ENCODE measurements around the gene MRPL43. TPM values are rescaled to one million over a fixed set of nuclear protein-coding genes. Genes with fewer than 3 reads are reported as not detected.

Gene MRPL43
- total and polyA plus RNA-seq, 10 donors: 38.3 to 92.4 (median 51.0) TPM

- H3K36me3 ChIP-seq: peaks cover 0 to 100% (median 94%) of the 10 kb centered on the region in 6 donors
These were observed 41.5 kb downstream of the MRPL43 start for GRCh38 chr10:100945754-100946153.

GRCh38 chr10:100943508-100943907 lies 43.8 kb downstream of the MRPL43 start:
- Histone ChIP-seq H3K4me3 (no peak overlapping the region), H3K27ac (no peak overlapping the region), H3K4me1 (no peaks in the 10 kb centered on the region), H3K9me3 (no peaks in the 10 kb centered on the region), H3K27me3 (replicated peaks in 1 of 7) (no peaks in the 10 kb centered on the region), H3K36me3 (peaks cover 4 to 100% (median 91%) of the 10 kb centered on the region in 6 donors)
- TF ChIP-seq CTCF (IDR thresholded peaks at IDR 0.05 in 8 of 11, conservative IDR thresholded peaks at IDR 0.05 in 3 of 11): no peak
- no peak for TF ChIP-seq POLR2AphosphoS5 (IDR thresholded peaks at IDR 0.05)
- no peak for TF ChIP-seq POLR2A (IDR thresholded peaks at IDR 0.05)
- no peak for DNase-seq
- intact Hi-C loops (cut with DNase I; ENCODE audit: low total_unique reads): no loop called here

More at GRCh38 chr10:100945754-100946153, 41.5 kb downstream of the MRPL43 start:
- no peaks in the 10 kb centered on the region for H3K9me3 ChIP-seq
- no peaks in the 10 kb centered on the region for H3K27me3 ChIP-seq (replicated peaks in 1 of 7)
- H3K4me3 ChIP-seq: no peak overlapping the region
- TF ChIP-seq POLR2A (IDR thresholded peaks at IDR 0.05) (no peak), CTCF (IDR thresholded peaks at IDR 0.05 in 8 of 11, conservative IDR thresholded peaks at IDR 0.05 in 3 of 11) (no peak), POLR2AphosphoS5 (IDR thresholded peaks at IDR 0.05) (no peak)
- DNase-seq: no peak
- H3K27ac ChIP-seq: no peak overlapping the region
- intact Hi-C loops (cut with DNase I; ENCODE audit: low total_unique reads): no loop called here
- H3K4me1 ChIP-seq: no peaks in the 10 kb centered on the region

- Histone ChIP-seq H3K36me3 (peaks cover 4 to 100% (median 91%) of the 10 kb centered on the region in 6 donors), H3K27me3 (replicated peaks in 1 of 7) (no peaks in the 10 kb centered on the region), H3K27ac (no peak overlapping the region), H3K4me3 (no peak overlapping the region), H3K4me1 (no peaks in the 10 kb centered on the region), H3K9me3 (no peaks in the 10 kb centered on the region)
- WGBS, 5 donors: 93 to 100% (median 99%) methylated on average over 3 of the region's 3 CpGs
- no peak for DNase-seq
- TF ChIP-seq POLR2A (IDR thresholded peaks at IDR 0.05) (no peak), CTCF (IDR thresholded peaks at IDR 0.05 in 8 of 11, conservative IDR thresholded peaks at IDR 0.05 in 3 of 11) (no peak), POLR2AphosphoS5 (IDR thresholded peaks at IDR 0.05) (no peak)
- intact Hi-C loops (cut with DNase I; ENCODE audit: low total_unique reads): no loop called here
These were observed 45.1 kb downstream of the MRPL43 start for GRCh38 chr10:100942229-100942628.

GRCh38 chr10:100939763-100940344 lies 47.4 kb downstream of the MRPL43 start:
- intact Hi-C loops (cut with DNase I; ENCODE audit: low total_unique reads): no loop called here

More at GRCh38 chr10:100939763-100940344, 47.4 kb downstream of the MRPL43 start:
- no peaks in the 10 kb centered on the region for H3K9me3 ChIP-seq
- H3K27ac ChIP-seq: no peak overlapping the region
- peaks cover 0 to 4% (median 0%) of the 10 kb centered on the region in 6 donors for H3K4me1 ChIP-seq
- H3K36me3 ChIP-seq: peaks cover 4 to 100% (median 79%) of the 10 kb centered on the region in 6 donors
- no peaks in the 10 kb centered on the region for H3K27me3 ChIP-seq (replicated peaks in 1 of 7)
- no peak for TF ChIP-seq CTCF (IDR thresholded peaks at IDR 0.05 in 8 of 11, conservative IDR thresholded peaks at IDR 0.05 in 3 of 11)
- no peak overlapping the region for H3K4me3 ChIP-seq
- DNase-seq: no peak

Small RNA genes lying within 50 kb of the gene (microRNA-seq; reads per million reads assigned to microRNA genes)
- gene MIR608: 0 reads per million in 3 donors

Small RNA genes lying within 50 kb of the gene (small RNA-seq; reads per million reads assigned to genes)
- 0 reads per million in 4 donors for gene MIR608

Other genes starting within 250 kb of the MRPL43 start
- not detected for gene PAX2, start 241.9 kb downstream of the MRPL43 start, total RNA-seq
- not detected for gene PAX2, start 241.9 kb downstream of the MRPL43 start, polyA plus RNA-seq
- 10 to 100 TPM; 33.5 to 90.9 (median 66.5) TPM for gene SLF2, start 74.5 kb downstream of the MRPL43 start, total RNA-seq
- gene SLF2, start 74.5 kb downstream of the MRPL43 start, polyA plus RNA-seq: 10 to 100 TPM; 11.5 to 16.9 (median 14.5) TPM
- gene SEMA4G, start 18.0 kb downstream of the MRPL43 start, total RNA-seq: 1 to 10 TPM in 5 of 7 donors, under 1 TPM in 2; 0.46 to 2.8 (median 1.1) TPM
- gene SEMA4G, start 18.0 kb downstream of the MRPL43 start, polyA plus RNA-seq: under 1 TPM; 0.52 to 0.83 (median 0.74) TPM
- gene TWNK, start within 50 bp of the MRPL43 start, total RNA-seq: 1 to 10 TPM; 5.6 to 9.4 (median 8.5) TPM
- 1 to 10 TPM; 7.4 to 9.9 (median 7.9) TPM for gene TWNK, start within 50 bp of the MRPL43 start, polyA plus RNA-seq
- gene LZTS2, start 12.3 kb upstream of the MRPL43 start, total RNA-seq: 10 to 100 TPM; 40.9 to 76.6 (median 56.9) TPM
- gene LZTS2, start 12.3 kb upstream of the MRPL43 start, polyA plus RNA-seq: 10 to 100 TPM; 21.8 to 55.3 (median 25.9) TPM
- gene PDZD7, start 43.6 kb upstream of the MRPL43 start, total RNA-seq: 1 to 10 TPM in 5 of 7 donors, under 1 TPM in 2; 0.42 to 2.3 (median 1.6) TPM
- gene PDZD7, start 43.6 kb upstream of the MRPL43 start, polyA plus RNA-seq: under 1 TPM; 0.17 to 0.77 (median 0.30) TPM
- 10 to 100 TPM; 35.6 to 70.0 (median 44.3) TPM for gene SFXN3, start 43.7 kb upstream of the MRPL43 start, total RNA-seq
- gene SFXN3, start 43.7 kb upstream of the MRPL43 start, polyA plus RNA-seq: 10 to 100 TPM in 2 of 3 donors, 1 to 10 TPM in 1; 7.9 to 16.6 (median 10.8) TPM
- gene KAZALD1, start 74.5 kb upstream of the MRPL43 start, total RNA-seq: 10 to 100 TPM; 15.1 to 67.3 (median 57.3) TPM
- 10 to 100 TPM; 11.6 to 32.5 (median 15.5) TPM for gene KAZALD1, start 74.5 kb upstream of the MRPL43 start, polyA plus RNA-seq
- gene TLX1, start 143.8 kb upstream of the MRPL43 start, total RNA-seq: 10 to 100 TPM; 21.0 to 91.5 (median 35.0) TPM
- 10 to 100 TPM in 1 of 3 donors, 1 to 10 TPM in 2; 5.7 to 11.7 (median 7.5) TPM for gene TLX1, start 143.8 kb upstream of the MRPL43 start, polyA plus RNA-seq
- gene LBX1, start 242.0 kb upstream of the MRPL43 start, total RNA-seq: not detected
- gene LBX1, start 242.0 kb upstream of the MRPL43 start, polyA plus RNA-seq: not detected